Measurements from ENCODE around the gene KIF1A.

KIF1A gene

DNA sequence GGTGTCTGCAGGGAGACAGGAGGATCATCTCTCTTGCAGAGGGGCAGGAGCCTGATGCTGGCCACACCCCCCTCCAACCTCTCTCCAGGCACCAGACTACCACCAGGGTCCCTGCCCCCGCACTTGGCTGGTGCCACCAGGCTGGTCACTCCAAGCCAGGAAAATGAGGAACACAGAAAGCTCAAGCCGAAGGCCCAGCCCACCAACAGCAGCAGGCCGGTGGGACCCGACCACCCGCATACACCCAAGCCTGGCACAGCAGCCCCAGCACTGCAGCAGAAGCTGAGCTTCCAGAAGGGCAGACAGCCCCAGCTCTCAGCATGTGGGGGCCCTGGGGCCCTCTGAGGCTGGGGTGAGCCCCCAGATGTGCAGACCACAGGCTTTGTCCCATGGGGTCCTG lies 52.7 kb downstream of the KIF1A start:
- DNase-seq (ENCODE audit: low spot score): no peak

DNA sequence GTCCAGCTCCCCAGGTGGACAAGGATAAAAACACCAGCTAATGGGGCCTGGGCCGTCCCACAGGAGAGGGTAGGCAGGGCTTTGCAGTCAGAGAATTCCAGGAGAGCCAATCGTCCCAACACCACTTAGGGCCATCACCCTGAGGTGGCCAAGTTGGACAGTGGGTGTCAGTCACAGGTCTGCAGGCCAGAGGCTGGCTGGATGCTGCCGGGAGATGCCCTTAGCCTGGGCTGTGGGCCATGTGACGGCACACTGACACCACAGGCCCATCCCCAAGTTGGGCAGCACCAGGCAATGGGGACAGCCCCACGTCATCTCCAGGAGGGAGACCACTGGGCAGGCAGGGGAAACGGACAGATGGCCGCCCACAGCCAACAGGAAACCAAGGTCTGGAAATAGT lies 53.9 kb downstream of the KIF1A start:
- DNase-seq (ENCODE audit: low spot score): no peak

DNA sequence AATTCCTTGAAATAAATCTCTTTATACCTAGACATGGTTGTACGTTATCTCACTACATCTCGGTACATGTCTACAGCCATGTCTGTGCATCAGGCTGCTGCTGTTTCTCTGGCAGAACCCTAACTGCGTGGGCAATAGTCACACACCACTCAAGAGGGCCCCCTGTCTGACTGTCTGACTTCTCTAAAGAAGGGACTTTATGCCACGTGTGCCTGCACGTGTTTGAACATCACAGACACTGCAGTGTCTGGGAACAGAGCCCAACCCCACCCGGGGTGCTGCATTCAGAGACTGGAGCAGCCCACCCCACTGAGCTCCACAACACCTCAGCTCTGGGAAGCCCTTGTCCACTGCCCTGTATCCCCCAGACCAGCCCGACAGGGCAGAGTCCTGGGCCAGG lies 55.0 kb downstream of the KIF1A start:
- no peak for DNase-seq (ENCODE audit: low spot score)

GRCh38 chr2:240764605-240765004 lies 55.4 kb downstream of the KIF1A start:
- no peak for DNase-seq (ENCODE audit: low spot score)

GRCh38 chr2:240762971-240763370 lies 57.0 kb downstream of the KIF1A start:
- no peak for DNase-seq (ENCODE audit: low spot score)

- no peak for DNase-seq (ENCODE audit: low spot score)
These were observed 57.8 kb downstream of the KIF1A start for GRCh38 chr2:240762249-240762648.

DNA sequence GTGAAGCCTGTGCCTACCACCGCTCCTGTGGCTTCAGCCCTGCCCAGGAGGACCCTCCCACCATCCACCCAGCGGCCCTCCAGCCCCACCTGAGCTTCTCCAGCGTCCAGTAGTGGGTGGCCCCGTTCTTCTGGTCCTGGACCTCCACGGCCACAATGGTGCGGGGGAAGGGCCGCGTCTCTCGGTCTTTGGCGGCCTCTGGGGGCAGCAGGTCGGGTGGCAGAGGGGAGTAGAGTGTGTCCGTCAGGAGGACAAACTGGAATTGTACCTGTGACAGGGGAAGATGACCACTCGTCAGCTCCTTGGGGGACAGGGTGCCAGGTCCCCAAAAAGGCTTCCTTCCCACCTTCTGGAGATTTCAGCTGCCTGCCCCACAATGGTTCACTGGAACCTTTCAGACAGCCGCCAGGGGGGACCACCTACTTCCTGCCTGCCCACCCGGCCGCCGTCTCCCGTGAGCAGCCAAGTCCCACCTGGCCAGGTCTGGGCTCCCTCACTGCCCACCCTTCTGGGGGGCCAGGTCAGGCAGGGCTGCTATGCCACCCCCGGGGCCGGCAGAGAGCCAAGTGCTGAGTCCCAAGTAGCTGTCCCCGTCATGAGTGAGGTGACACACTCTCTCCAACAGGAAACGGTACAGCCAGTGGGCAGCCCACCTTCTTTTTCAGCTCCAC lies 59.3 kb downstream of the KIF1A start:
- DNase-seq (ENCODE audit: low spot score): no peak

DNA sequence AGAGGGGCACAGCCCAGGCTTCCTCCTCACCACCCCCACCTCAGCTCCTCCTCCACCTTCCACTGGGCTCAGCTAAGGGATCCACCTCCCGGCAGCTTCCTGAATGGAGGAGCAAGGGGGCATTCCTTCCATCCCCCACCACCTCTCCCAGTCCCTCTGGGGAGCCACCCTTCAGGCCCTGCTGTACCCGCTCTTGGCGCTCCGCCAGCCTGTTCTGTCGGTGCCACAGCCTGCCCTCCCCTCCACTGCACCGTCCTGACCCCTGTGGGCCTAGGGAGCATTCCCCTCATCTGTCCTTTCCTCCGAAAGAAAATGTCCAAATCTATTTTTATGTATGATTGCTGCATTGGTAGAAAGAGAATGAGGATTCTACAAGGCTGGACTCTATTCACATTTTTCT lies 59.9 kb downstream of the KIF1A start:
- no peak for DNase-seq (ENCODE audit: low spot score)

GRCh38 chr2:240759459-240759858 lies 60.6 kb downstream of the KIF1A start:
- no peak for DNase-seq (ENCODE audit: low spot score)

- DNase-seq (ENCODE audit: low spot score): no peak
These were observed 62.9 kb downstream of the KIF1A start for GRCh38 chr2:240757086-240757614.

DNA sequence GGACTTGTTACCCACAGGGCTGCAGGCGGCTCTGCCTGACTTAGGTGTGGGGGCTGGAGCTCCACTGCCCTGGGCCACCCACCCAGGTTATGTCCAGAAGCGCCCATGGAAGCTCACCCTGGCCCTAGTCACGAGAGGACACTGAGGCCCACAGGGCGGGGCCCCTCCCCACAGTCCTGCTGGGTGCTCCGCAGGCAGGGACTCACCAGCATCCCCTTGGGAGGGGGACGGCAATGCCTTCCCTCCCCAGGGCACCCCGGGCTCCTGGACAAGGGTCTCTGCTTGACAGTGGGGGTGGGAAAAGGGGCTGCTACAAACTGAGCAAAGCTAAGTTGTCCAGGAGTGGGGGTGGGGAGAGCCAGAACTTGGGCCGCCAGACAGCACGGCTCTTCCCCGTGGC lies 67.8 kb downstream of the KIF1A start:
- no peak for DNase-seq (ENCODE audit: low spot score)

DNA sequence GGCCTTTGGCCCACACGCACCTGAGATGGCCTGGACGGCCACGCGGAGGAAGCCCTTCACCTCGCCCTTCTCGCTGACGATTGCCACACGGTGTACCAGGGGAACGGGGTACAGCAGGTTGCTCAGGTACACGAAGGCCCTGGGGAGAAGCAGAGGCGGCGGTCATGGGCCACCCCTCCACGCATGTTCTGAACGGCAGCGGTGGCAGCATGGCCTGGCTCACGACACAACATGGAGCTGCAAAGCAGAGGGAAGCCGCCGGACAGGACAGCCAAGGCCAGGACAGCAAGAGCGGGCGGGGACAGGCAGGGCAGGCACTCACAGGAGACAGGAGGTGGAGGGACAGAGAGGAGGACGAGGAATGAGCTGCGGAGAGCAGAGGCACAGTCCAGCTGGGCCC lies 69.6 kb downstream of the KIF1A start:
- no peak for DNase-seq (ENCODE audit: low spot score)

GRCh38 chr2:240749516-240749915 lies 70.5 kb downstream of the KIF1A start:
- DNase-seq (ENCODE audit: low spot score): no peak

DNA sequence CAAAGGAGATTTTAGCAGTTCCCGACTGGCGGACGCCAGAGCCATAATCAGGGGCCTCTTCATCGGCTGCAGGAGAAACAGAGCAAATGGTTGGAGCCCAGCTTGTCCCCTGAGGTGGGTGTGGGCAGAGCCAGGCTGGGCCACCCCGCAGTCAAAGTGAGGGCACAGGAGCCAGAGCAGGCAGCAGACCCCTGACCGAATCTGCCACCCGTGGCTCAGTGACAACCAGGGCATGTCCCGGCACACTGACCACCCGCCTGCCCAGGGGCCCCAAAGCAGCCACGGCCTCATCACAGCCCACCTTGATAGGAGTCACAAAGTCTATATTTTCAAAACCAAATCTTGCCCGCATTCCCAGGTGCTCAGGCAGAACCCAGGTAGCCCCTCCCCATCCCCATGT lies 72.8 kb downstream of the KIF1A start:
- DNase-seq (ENCODE audit: low spot score): no peak

- no peak for DNase-seq (ENCODE audit: low spot score)
These were observed 73.3 kb downstream of the KIF1A start for GRCh38 chr2:240746671-240747070.

GRCh38 chr2:240745962-240746361 lies 74.1 kb downstream of the KIF1A start:
- no peak for DNase-seq (ENCODE audit: low spot score)

DNA sequence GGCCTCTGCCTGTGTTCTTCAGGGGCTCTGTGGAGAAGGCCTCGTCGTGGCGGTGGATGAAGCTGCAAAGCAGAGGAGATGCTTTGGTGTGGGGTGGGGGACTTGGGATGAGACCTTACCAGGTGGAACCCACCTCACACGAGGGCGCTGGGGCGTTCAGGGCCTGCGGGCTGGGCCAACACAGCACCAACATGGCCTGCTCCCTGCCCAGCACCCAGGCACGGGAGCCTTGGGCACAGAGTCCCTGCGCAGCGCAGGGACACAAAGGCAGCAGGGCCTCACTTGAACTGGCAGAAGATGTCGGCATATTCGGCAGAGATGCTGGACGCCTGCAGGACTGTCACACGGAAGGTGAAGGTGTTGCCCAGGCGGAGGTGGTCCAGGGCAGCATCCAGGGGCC lies 74.6 kb downstream of the KIF1A start:
- DNase-seq (ENCODE audit: low spot score): no peak

GRCh38 chr2:240742602-240743095 lies 77.4 kb downstream of the KIF1A start:
- DNase-seq (ENCODE audit: low spot score): no peak

GRCh38 chr2:240741091-240741490 lies 78.9 kb downstream of the KIF1A start:
- DNase-seq (ENCODE audit: low spot score): no peak

DNA sequence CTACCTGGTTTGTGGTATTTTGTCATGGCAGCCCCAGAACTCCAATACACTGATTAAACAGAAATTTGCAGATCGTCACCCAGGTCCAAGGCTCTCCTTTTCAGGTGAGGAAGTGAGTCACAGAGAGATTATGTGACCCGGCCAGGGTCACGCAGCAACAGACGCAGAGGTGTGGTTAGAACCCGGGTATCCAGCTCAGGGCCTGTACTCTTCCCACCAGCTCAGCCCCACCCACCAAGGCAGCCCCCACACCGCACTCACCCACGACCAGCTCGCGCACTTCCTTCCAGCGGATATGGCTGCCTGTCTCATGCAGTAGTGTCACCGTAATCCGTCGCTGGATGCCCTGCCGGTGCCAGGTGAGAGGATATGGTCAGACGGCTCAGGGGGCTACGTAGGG lies 80.2 kb downstream of the KIF1A start:
- DNase-seq (ENCODE audit: low spot score): no peak

- no peak for DNase-seq (ENCODE audit: low spot score)
These were observed 82.1 kb downstream of the KIF1A start for GRCh38 chr2:240737958-240738357.

GRCh38 chr2:240737512-240737911 lies 82.5 kb downstream of the KIF1A start:
- DNase-seq (ENCODE audit: low spot score): no peak

GRCh38 chr2:240736281-240737250 lies 83.5 kb downstream of the KIF1A start:
- DNase-seq (ENCODE audit: low spot score): no peak

All from RKO (cell line).